Measurements from ENCODE around the gene NPIPA3.
"Not testable (repeated sequence)": the region's sequence is repeated elsewhere in the genome, so short reads cannot be mapped to it uniquely, and the experiment has no call there.

Gene NPIPA3

GRCh38 chr16:14775624-14776023 lies 72.4 kb downstream of the NPIPA3 start:
- H3K9ac ChIP-seq (ENCODE audit: low read length); H3K4me3 ChIP-seq (ENCODE audit: low read length); DNase-seq (ENCODE audit: low read depth); H3K36me3 ChIP-seq (ENCODE audit: control insufficient read depth, insufficient read depth, low read length, severe bottlenecking); H3K27me3 ChIP-seq (replicated peaks; ENCODE audit: control insufficient read depth, insufficient read depth, low read length); H3K9me3 ChIP-seq (ENCODE audit: control insufficient read depth, low read length); H3K4me1 ChIP-seq (ENCODE audit: control insufficient read depth, insufficient read depth, low read length): not testable (repeated sequence)
